ENCODE measurements around the gene GPR152.
"Not testable (repeated sequence)": the region's sequence is repeated elsewhere in the genome, so short reads cannot be mapped to it uniquely, and the experiment has no call there.

Gene GPR152

DNA sequence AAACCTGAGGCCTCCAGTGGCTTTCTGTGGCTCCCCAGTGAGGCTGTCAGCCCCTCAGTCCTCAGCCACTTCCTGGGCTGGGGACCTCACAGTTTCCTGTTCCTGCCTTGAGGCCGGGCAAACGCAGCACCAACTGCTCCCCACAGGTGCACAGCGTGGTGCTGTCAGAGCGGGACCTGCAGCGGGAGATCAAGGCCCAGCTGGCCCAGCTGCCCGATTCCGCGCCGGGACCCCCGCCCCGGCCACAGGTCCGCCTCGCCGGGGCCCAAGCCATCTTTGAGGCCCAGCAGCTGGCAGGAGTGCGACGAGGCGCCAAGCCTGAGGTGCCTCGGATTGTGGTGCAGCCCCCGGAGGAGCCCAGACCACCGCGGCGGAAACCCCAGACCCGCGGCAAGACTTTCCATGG, 43.3 kb downstream of the GPR152 start:
- DNase-seq (ENCODE audit: low spot score): peak; percentile 79

DNA sequence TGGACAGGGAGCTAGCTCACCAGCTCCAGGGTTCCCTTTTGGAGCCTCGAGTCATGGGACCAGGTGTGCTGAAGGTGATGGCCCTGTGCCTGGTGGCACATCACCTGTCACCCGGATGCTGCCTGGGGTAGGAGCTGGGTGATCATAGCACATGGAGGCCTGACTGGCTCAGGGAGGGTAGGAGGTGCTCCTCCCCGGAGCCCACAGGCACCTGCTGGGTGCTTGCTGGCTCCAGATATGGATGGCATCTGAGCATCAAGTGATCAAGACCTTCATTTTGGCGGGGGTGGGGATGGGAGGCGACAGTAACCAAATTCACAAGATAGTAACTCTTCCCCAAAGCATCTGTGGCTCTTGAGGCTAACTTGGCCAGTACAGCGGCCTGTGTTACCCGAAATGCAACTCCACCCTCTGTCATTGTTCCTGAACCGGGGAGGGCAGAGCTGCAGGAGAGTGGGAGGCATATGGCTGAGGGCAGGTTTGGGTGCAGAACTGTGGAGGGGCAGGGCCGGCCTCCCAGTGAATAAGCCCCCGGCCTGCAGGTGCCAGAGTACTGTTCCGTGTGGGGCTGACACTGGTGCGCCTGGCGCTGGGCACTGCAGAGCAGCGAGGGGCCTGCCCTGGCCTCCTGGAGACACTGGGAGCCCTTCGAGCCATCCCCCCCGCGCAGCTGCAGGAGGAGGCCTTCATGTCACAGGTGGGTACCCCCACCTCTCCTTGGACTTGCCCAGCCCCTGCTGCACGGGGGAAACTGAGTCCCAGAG, 43.9 kb downstream of the GPR152 start:
- no peak for DNase-seq (ENCODE audit: low spot score)

DNA sequence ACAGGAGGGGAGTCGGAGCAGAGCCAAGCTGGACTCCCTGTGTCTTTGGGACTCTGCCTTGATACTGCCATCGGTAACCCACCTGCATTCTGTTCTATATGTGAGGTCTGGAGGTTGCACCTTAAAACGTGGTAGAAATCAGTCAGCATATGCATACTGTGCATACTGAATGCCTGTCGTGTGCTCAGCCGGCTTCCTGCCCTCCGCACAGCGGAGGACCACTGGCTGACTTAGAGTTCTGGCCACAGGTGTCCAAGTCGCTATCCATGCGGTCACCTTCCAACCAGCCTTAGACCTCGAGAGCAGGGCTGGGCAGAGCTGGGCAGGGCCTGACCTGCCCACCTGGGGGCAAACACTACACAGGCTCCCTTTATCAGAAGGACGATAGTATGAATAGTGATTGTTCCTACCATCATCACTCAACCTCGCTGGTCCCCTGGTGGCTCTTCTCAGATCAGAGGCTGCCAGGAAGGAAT, 44.8 kb downstream of the GPR152 start:
- DNase-seq (ENCODE audit: low spot score): no peak

DNA sequence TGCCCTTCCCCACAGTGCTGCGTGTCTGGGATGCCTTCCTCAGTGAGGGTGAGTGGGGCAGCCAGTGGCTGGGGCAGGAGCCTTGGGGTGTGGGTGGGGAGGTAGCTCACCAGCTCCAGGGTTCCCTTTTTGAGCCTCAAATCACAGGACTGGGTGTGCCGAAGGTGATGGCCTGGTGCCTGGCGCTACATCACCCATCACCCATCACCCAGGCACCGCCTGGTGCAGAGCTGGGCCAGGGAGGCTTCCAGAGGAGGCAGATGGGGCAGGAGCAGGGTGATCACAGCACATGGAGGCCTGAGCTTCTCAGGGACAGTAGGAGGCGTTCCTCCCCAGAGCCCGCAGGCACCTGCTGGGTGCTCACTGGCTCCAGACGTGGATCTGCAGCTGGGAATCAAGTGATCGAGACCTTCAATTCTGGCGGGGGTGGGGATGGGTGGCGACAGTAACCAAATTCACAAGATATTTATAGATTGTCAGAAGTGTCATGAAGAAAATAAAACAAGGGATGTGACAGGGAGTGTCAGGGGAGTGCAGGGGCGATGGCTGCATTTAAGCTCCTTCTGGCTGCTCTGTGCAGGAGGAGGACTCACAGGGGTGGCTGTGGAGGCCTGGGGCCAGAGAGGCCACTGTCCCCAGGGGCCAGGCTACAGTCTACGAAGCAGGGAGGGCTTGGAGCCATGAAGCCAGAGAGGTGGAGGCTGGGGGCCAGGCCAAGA, 45.4 kb downstream of the GPR152 start:
- no peak for DNase-seq (ENCODE audit: low spot score)

DNA sequence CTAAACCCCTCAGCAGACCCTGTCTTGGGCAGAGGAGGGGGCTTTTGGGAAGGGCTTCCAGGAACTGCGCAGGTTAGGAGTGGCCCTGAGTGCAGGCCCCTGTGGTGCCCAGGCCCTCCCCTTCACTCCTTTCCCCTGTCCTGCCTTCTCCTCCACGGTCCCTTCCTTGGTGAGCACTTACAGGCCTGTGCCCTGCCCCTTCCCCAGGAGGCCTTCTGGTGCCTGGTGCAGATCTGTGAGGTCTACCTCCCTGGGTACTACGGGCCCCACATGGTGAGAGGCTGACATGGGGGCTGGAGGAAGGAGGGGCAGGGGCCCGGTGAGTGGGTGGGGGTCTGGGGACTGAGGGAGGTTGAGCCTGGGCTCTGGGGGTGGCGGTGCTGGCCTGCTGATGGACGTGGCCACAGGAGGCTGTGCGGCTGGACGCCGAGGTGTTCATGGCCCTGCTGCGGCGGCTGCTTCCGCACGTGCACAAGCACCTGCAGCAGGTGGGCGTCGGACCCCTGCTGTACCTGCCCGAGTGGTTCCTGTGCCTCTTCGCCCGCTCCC, 46.0 kb downstream of the GPR152 start:
- DNase-seq (ENCODE audit: low spot score): no peak

DNA sequence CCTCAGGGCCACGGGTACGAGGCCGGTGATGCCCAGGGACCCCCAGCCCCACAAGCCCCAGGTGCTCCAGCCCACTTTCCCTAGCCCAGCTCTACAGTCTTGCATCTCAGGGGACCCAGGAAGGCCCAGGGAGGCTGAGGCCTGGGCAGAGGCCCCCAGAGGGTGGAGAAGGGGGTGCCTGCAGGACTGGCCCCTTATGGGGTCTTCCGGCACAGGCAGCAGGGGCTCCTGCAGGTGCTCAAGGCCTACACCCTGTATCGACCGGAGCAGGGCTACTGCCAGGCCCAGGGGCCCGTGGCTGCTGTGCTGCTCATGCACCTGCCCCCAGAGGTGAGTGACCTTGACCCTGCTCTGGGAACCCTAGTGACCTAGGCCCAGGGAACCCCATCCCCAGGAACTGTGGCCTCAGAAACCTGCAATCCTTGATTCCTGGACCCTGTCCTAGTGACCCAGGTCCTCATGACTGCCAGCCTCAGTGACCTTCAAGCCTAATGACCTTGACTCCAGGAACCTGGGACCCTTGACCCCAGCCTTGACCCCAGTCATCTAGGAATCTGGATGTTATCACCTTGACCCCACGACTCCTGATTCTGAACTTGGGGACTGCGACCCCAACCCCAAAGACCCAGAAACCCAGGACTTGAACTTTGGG, 46.7 kb downstream of the GPR152 start:
- no peak for DNase-seq (ENCODE audit: low spot score)

DNA sequence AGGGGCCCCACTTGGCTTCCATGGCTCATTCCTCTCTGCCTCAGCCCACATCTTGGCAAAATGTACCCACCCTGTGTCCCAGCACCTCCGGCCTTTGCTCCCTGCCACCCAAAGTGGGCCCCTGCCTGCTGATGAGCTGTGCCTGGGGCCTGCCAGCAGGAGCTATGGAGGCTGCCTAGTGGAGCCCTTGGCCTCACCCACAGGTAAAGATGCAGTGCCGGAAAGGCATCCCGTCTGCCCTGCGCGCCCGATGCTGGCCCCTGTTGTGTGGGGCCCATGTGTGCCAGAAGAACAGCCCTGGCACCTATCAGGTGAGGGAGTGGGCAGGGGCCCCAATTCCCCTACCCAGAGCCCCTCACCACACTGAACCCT, 47.3 kb downstream of the GPR152 start:
- DNase-seq (ENCODE audit: low spot score): no peak

DNA sequence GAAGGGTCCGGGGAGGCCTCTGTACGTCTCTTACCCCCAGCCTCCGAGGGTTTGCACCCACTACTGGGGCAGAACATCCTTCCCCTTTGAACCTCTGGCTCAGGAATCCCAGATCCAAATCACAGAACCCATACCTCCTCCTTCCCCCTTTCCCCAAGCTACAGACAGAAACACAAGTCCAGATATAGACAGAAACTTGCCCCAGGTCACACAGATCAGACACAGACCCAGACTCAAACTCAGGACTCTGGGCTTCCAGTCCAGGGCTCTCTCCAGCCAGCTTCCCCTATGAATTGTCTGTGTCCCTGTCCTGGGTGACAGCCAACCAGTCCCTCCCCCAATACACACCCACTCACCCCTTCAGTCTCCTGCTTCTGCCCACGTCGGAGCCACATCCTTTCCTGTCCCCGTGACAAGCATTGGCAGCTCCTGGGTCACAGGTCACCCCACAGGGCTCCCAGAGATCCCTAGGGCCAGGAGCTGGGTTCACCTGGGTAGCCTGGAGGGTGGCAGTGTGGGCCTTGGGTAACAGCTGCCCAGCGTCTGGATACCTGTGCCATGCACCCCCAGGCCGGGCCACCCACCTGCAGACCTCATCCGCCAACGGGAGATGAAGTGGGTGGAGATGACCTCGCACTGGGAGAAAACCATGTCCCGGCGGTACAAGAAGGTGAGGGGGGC, 47.9 kb downstream of the GPR152 start:
- no peak for DNase-seq (ENCODE audit: low spot score)

DNA sequence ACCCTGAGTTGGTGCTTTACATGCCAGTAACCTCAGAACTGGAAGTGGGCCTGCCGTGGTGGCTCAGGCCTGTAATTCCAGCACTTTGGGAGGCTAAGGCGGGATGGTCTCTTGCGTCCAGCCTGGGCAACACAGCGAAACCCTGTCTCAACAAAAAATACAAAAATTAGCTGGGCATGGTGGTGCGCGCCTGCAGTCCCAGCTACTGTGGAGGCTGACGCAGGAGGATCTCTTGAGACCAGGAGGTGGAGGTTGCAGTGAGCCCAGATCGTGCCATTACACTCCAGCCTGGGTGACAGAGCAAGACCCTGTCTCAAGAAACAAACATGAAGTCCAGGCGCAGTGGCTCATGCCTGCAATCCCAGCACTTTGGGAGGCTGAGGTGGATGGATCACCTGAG, 49.4 kb downstream of the GPR152 start:
- DNase-seq (ENCODE audit: low spot score): not testable (repeated sequence)

DNA sequence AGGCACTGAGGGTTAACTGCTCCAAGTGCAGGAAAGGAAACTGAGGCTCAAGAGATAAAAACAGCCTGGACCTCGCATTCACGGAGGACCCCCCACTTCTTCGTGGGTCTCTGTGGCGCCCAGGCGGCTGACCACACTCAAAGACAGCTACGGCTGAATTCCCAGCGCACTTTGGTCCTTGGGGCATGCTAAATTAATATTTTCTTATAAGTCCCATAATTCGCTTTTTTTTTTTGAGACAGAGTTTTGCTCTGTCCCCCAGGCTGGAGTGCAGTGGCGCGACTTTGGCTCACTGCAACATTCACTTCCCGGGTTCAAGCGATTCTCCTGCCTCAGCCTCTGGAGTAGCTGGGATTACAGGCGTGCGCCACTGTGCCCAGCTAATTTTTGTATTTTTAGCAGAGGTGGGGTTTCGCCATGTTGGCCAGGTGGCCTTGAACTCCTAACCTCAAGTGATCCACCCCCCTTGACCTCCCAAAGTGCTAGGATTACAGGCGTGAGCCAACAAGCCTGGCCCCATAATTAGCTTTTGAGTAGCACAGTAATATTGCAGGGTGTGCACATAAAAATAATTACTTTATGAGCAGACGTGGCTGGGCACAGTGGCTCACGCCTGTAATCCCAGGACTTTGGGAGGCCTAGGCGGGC, 50.2 kb downstream of the GPR152 start:
- not testable (repeated sequence) for DNase-seq (ENCODE audit: low spot score)

DNA sequence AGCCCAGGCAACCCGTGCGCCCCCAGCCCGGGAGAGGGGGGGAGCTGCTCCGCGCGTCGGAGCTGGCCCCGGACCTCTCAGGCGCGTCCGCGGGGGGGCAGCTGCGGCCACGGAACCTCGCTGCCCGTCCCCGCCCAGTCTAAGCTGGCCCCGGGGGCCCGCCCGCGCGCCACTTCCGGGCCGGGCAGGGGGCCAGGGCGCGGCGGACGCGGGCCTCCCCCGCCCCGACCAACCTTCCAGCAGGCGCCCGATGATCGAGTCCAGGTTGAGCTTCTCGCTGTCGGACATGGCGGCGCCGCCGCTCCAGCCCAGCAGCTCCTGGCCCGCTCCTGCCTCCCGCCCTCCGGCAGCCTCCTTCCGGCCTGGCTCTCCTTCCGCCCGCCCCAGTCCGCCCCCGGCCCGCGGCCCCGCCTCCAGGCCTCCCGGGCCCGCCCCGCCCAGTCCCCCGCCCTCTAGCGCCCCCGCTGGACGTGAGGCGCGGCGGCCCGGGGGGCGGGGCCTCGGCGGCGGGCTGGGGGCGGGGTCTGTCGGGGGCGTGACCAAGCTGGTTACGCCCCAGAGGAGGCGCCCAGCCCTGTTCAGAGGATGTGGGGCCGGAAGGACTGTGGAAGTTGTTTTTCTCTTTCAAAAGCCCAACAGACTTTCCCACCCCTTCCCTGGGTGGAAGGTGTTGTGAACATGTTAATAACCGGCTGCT, 50.9 kb downstream of the GPR152 start, which contains the start of gene PPP1CA:
TSS of gene PPP1CA (minus strand) at position 364 of the 697 bp plus-strand sequence. CDS start at position 288, 76 bp downstream.
- peak; percentile 97 for DNase-seq (ENCODE audit: low spot score)

Data from germinal center (tissue), 1 donor.